Bronchial epithelial cell (primary cell): ENCODE data around the gene FGF5. TPM values are rescaled to one million over a fixed set of nuclear protein-coding genes. Genes with fewer than 3 reads are reported as not detected.

Source experiments
- DNase-seq: peaks from one replicate; pipeline ENCODE4 v3.0.0-alpha.2; 2010; ENCODE audit warnings: low read depth
- FAIRE-seq: peaks from 2 replicates; lab custom pipeline; 2011; peaks lifted over from hg19 to GRCh38; lab: Jason Lieb, UNC
- H3K27me3 ChIP-seq: 2 replicates; pipeline ENCODE4 v1.5.1; 2011; ENCODE audit warnings: low read length; ENCODE audit not compliant: control insufficient read depth, insufficient read depth
- H3K36me3 ChIP-seq: 2 replicates; pipeline ENCODE4 v1.5.1; 2011; ENCODE audit warnings: low read length; ENCODE audit not compliant: control insufficient read depth, insufficient read depth
- H3K4me3 ChIP-seq: 2 replicates; pipeline ENCODE4 v1.5.1; 2011; ENCODE audit warnings: mild to moderate bottlenecking, low read depth, low read length, control low read depth
- CTCF ChIP-seq: IDR thresholded peaks from 2 replicates; pipeline ENCODE4 v1.5.1; 2011; ENCODE audit warnings: mild to moderate bottlenecking, moderate library complexity, low read length, control low read depth, inconsistent platforms; ENCODE audit not compliant: insufficient read depth, severe bottlenecking
- total RNA-seq: library from RNA; depleted of rRNA; stranded (reverse); fragments of >200 nt; gene quantifications from 2 replicates; pipeline ENCODE4 v1.2.1, GENCODE V29; 2014

The FGF5 gene
- total RNA-seq, 1 donor from 2014 or later = 1.3 TPM

- H3K36me3 ChIP-seq = no peaks in the 10 kb centered on the region
- no peak for FAIRE-seq
- DNase-seq = no peak
- H3K27me3 ChIP-seq = no peaks in the 10 kb centered on the region
- TF ChIP-seq CTCF = no peak
- no peak overlapping the region for H3K4me3 ChIP-seq
Observed at GRCh38 chr4:80301884-80302283, 35.4 kb downstream of the FGF5 start.

GRCh38 chr4:80302616-80303223 is 36.3 kb downstream of the FGF5 start:
- no peak overlapping the region for H3K4me3 ChIP-seq
- FAIRE-seq (no peak), DNase-seq (no peak)
- no peak for TF ChIP-seq CTCF
- H3K36me3 ChIP-seq = no peaks in the 10 kb centered on the region
- H3K27me3 ChIP-seq = no peaks in the 10 kb centered on the region

- Histone ChIP-seq H3K4me3 (no peak overlapping the region), H3K36me3 (no peaks in the 10 kb centered on the region), H3K27me3 (no peaks in the 10 kb centered on the region)
- no peak for TF ChIP-seq CTCF
- FAIRE-seq (no peak), DNase-seq (peak; percentile 68)
Observed at GRCh38 chr4:80305466-80305865, 39.0 kb downstream of the FGF5 start.

GRCh38 chr4:80306260-80306659 is 39.8 kb downstream of the FGF5 start:
- no peak overlapping the region for H3K4me3 ChIP-seq
- H3K36me3 ChIP-seq = no peaks in the 10 kb centered on the region
- TF ChIP-seq CTCF = no peak
- no peaks in the 10 kb centered on the region for H3K27me3 ChIP-seq
- DNase-seq = peak; percentile 75
- no peak for FAIRE-seq

GRCh38 chr4:80307183-80307735 is 40.8 kb downstream of the FGF5 start:
- peak; percentile 78 for DNase-seq
- no peaks in the 10 kb centered on the region for H3K27me3 ChIP-seq
- no peak for TF ChIP-seq CTCF
- H3K4me3 ChIP-seq = no peak overlapping the region
- FAIRE-seq = no peak
- no peaks in the 10 kb centered on the region for H3K36me3 ChIP-seq
